Ishikawa (cell line): ENCODE data around the gene C2CD4B.

Source experiments
- CEBPB ChIP-seq: IDR thresholded peaks from 2 replicates; pipeline ENCODE4 v1.6.1; 2012
- CREB1 ChIP-seq: IDR thresholded peaks from 2 replicates; pipeline ENCODE4 v1.6.1; 2012; ENCODE audit warnings: low read depth
- EGR1 ChIP-seq: IDR thresholded peaks from 2 replicates; pipeline ENCODE4 v1.6.1; 2012
- EP300 ChIP-seq: IDR thresholded peaks from 2 replicates; pipeline ENCODE4 v1.6.1; 2012; ENCODE audit warnings: borderline replicate concordance
- FOXM1 ChIP-seq: IDR thresholded peaks from 2 replicates; pipeline ENCODE4 v1.6.1; 2012; ENCODE audit warnings: low read depth, borderline replicate concordance
- MAX ChIP-seq: IDR thresholded peaks from 2 replicates; pipeline ENCODE4 v1.6.1; 2012
- NFIC ChIP-seq: IDR thresholded peaks from 2 replicates; pipeline ENCODE4 v1.6.1; 2012
- RAD21 ChIP-seq: IDR thresholded peaks from 2 replicates; pipeline ENCODE4 v1.6.1; 2012; ENCODE audit warnings: low read depth
- REST ChIP-seq: IDR thresholded peaks from 2 replicates; pipeline ENCODE4 v1.6.1; 2012; ENCODE audit warnings: low read depth, mild to moderate bottlenecking
- TAF1 ChIP-seq: IDR thresholded peaks from 2 replicates; pipeline ENCODE4 v1.6.1; 2012; ENCODE audit warnings: low read depth, mild to moderate bottlenecking
- TCF12 ChIP-seq: IDR thresholded peaks from 2 replicates; pipeline ENCODE4 v1.6.1; 2012; ENCODE audit warnings: low read depth
- TEAD4 ChIP-seq: IDR thresholded peaks from 2 replicates; pipeline ENCODE4 v1.6.1; 2012
- USF1 ChIP-seq: IDR thresholded peaks from 2 replicates; pipeline ENCODE4 v1.6.1; 2012
- YY1 ChIP-seq: IDR thresholded peaks from 2 replicates; pipeline ENCODE4 v1.6.1; 2012; ENCODE audit warnings: low read depth
- ZBTB7A ChIP-seq: IDR thresholded peaks from 2 replicates; pipeline ENCODE4 v1.6.1; 2012; ENCODE audit warnings: low read depth

C2CD4B gene

GRCh38 chr15:62125773-62126172, 39.3 kb downstream of the C2CD4B start:
- no peak for TF ChIP-seq TEAD4
- no peak for TF ChIP-seq MAX
- TF ChIP-seq RAD21, result peak; percentile 53
- TF ChIP-seq NFIC, result no peak

- TF ChIP-seq ZBTB7A, result no peak
- TF ChIP-seq FOXM1, result no peak
- no peak for TF ChIP-seq CREB1
- TF ChIP-seq TCF12, result no peak
- no peak for TF ChIP-seq EGR1
- no peak for TF ChIP-seq RAD21
- no peak for TF ChIP-seq NFIC
- no peak for TF ChIP-seq YY1
- no peak for TF ChIP-seq REST
- TF ChIP-seq TEAD4, result no peak
- no peak for TF ChIP-seq TAF1
- TF ChIP-seq USF1, result no peak
- TF ChIP-seq EP300, result no peak
- TF ChIP-seq CEBPB, result no peak
- TF ChIP-seq MAX, result no peak
These were observed 40.1 kb downstream of the C2CD4B start for GRCh38 chr15:62124973-62125303.

GRCh38 chr15:62124176-62124972, 40.7 kb downstream of the C2CD4B start:
- TF ChIP-seq CEBPB (no peak), REST (no peak), TAF1 (no peak), CREB1 (no peak), FOXM1 (no peak), TEAD4 (no peak), YY1 (no peak), MAX (no peak), RAD21 (no peak), NFIC (no peak), ZBTB7A (no peak), TCF12 (no peak), EGR1 (no peak), USF1 (no peak), EP300 (no peak)

GRCh38 chr15:62122249-62122648, 42.8 kb downstream of the C2CD4B start:
- no peak for TF ChIP-seq MAX
- TF ChIP-seq CEBPB, result no peak
- no peak for TF ChIP-seq FOXM1
- TF ChIP-seq TEAD4, result no peak
- TF ChIP-seq ZBTB7A, result no peak
- TF ChIP-seq USF1, result no peak
- TF ChIP-seq CREB1, result no peak
- no peak for TF ChIP-seq TAF1
- no peak for TF ChIP-seq EGR1
- TF ChIP-seq YY1, result no peak
- TF ChIP-seq TCF12, result no peak
- no peak for TF ChIP-seq REST
- TF ChIP-seq NFIC, result no peak
